Measurements from ENCODE around the gene CDK14.
"Not testable (repeated sequence)": the region's sequence is repeated elsewhere in the genome, so short reads cannot be mapped to it uniquely, and the experiment has no call there.

Gene CDK14

GRCh38 chr7:90629297-90629918 is 33.3 kb downstream of the CDK14 start:
- in situ Hi-C loops (cut with MboI; ENCODE audit: low sequenced_read_pairs) = no loop called here

- in situ Hi-C loops (cut with MboI; ENCODE audit: low sequenced_read_pairs) = no loop called here
Observed at GRCh38 chr7:90631502-90631901, 35.4 kb downstream of the CDK14 start.

GRCh38 chr7:90639683-90640082 is 43.6 kb downstream of the CDK14 start:
- in situ Hi-C loops (cut with MboI; ENCODE audit: low sequenced_read_pairs) = not testable (repeated sequence)

DNA sequence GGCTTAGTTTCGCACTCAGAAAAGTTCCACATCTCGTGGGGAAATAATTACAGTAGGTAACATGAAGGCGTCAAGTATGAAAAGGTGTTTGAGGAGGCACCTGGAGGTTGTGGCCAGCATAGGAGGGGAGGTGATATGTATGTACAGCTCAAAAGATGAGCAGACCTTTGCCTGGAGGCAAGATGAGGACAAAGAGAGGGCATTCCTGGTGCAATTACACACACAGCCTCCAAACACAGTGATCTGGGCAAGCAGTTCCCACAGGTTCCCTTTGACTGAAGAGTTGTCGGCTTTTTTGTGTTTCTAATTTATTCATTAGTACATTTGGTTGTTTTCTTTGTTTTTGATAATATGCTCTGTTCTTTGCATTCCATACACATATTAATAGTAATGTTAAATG is 46.9 kb downstream of the CDK14 start:
- in situ Hi-C loops (cut with MboI; ENCODE audit: low sequenced_read_pairs) = no loop called here

GRCh38 chr7:90645784-90646183 is 49.7 kb downstream of the CDK14 start:
- in situ Hi-C loops (cut with MboI; ENCODE audit: low sequenced_read_pairs) = no loop called here

DNA sequence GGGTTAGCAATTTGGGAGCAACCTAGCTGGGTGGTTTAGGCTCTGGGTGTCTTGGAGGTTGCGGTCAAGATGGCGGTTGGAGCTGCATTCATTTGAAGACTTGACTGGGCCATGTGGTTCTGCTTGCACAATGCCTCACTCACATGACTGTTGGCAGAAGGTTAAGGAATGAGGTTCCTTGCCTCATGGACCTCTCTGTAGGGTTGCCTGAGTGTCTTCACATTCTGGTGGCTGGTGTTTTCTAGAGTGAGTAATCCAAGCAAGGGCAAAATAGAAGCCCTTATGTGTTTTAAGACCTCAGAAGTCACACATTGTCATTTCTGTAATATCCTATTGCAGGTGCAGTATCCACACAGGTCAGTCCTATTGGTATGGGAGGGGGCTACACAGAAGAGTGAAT is 52.0 kb downstream of the CDK14 start:
- in situ Hi-C loops (cut with MboI; ENCODE audit: low sequenced_read_pairs) = no loop called here

DNA sequence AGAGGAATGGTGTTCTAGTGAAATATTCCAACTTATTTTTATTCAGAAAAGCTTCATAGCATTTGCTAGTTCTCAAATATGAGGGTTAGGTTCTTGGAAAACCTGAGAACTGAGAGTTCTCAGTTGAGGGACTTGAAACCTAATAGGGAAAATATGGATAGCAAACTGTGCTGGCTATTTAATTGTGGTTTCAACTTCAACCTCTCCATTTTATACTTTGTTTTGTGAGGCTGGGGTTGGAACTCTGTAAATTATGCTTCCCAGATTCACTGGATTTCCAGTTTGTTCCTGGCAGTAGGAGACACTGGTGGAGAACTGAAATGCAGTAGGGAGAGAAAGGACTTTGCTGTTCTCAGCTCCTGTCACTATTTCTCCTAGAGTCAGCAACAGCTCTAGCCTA is 52.7 kb downstream of the CDK14 start:
- in situ Hi-C loops (cut with MboI; ENCODE audit: low sequenced_read_pairs) = no loop called here

DNA sequence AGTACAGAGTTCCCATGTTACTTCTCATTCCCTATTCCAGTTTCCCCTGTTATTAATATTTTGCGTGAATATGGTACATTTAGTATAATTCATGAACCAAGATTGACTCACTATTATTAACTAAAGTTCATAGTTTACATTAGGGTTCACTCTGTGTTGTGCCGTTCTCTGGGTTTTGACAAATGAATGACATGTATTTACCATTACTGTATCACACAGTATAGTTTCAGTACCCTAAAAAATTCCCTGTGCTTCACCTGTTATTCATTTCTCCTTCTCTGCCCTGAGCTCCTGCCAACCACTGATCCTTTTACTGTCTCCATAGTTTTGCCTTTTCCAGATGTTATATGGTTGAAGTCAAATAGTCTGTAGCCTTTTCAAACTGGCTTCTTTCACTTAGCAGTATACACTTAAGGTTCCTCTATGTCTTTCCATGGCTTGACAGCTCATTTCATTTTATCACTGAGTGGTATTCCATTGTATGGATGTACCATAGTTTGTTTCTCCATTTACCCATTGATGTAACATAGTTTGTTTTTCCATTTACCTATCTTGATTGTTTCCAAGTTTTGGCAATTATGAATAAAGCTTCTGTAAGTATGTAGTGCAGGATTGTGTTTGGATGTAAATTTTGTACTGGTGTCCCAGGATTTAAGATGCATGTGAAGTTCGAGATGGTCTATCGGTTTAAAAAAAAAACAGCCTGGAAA is 58.8 kb downstream of the CDK14 start:
- in situ Hi-C loops (cut with MboI; ENCODE audit: low sequenced_read_pairs) = no loop called here

GRCh38 chr7:90655566-90655965 is 59.4 kb downstream of the CDK14 start:
- in situ Hi-C loops (cut with MboI; ENCODE audit: low sequenced_read_pairs) = no loop called here

GRCh38 chr7:90657481-90657880 is 61.4 kb downstream of the CDK14 start:
- in situ Hi-C loops (cut with MboI; ENCODE audit: low sequenced_read_pairs) = no loop called here

DNA sequence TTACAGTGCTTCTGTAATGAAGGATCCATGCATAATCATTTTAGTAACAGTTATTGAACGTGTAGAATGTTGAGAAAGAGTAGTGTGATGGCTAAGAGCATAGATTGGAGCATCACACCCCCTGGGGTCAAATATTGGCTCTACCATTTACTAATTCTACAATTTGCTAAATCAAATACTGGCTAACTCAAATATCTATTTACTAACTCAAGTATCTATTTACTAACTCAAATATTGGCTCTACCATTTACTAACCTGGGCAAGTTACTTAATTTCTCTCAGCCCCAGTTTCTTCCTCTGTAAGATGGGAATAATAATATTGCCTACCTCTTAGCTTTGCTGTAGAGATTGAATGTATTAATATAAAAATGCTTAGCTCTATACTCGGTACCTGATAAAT is 64.0 kb downstream of the CDK14 start:
- in situ Hi-C loops (cut with MboI; ENCODE audit: low sequenced_read_pairs) = no loop called here

DNA sequence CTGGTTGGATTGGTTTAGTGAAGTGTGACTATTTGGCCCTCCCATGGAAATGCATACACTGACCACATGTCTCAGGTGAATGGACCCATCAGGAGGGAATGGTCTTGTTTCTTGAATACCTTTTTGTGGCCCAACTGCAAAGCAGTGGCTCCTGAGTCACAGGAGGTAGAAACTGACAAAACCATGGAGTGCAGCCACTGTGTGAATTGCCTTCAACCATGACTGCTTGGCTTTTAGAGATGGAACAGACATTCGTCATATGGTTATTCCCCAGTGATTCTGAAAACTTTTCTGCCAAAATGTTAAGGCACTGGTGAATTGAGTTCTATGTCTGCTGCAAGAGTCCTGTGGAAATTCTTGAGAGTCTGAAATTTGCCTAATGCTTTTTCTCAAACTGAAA is 64.7 kb downstream of the CDK14 start:
- in situ Hi-C loops (cut with MboI; ENCODE audit: low sequenced_read_pairs) = no loop called here

DNA sequence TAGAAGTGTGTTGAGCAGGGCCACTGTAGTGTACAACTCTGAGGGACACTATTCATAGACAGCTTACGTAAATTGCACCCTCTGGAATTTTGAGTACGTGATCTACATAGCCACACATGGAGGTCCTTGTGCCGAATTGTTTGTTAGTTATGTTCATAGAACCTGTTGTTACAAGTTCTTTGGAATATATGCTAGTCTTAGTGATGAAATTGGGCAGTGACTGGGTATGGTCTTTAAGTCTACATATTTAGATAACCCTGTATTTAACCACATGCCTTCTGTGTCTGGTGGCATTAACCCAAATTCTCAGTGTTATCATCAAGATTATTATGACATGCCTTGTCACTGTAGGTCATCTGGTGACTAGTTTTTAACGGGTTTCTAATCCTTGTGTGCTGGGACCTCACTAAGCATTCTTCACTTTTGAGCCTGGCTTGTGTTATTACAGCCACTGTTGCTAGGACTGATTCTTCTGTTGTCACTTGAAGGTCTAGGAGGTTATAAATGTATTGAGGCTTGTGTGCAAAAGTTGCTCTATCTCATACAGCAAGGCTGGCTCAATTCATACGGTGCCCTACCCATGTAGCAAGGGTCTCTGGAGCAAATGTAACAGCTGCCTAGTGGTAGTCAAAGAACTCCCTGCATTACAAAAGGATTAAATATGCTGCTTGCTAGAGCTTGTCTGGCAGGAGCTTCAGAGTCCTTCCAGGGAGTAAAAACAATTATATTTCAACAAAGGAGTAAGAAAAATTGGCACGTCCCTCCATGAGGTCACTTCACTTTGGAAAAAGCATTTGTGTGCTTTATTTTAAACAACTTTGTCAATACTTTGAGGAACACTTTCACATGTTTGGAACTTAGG is 65.4 kb downstream of the CDK14 start:
- in situ Hi-C loops (cut with MboI; ENCODE audit: low sequenced_read_pairs) = no loop called here

DNA sequence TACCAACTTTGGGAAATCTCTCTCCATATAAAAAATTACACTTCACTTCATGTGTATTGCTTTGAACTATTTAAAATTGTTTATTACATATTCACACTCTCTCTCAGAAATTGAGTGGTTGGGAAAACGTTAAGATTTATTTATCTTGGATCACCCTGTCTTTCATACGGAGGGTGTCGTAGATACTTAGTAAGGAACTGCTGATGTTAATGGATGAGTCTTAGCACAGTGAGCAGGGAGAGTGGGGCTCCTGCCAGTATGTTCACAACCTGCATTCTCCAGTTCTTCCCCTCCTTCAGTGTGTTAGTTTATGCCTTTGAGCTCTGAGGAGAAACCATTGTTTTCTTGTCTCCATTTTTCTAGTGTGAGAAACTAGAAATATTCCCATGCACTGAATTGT is 67.1 kb downstream of the CDK14 start:
- in situ Hi-C loops (cut with MboI; ENCODE audit: low sequenced_read_pairs) = no loop called here

DNA sequence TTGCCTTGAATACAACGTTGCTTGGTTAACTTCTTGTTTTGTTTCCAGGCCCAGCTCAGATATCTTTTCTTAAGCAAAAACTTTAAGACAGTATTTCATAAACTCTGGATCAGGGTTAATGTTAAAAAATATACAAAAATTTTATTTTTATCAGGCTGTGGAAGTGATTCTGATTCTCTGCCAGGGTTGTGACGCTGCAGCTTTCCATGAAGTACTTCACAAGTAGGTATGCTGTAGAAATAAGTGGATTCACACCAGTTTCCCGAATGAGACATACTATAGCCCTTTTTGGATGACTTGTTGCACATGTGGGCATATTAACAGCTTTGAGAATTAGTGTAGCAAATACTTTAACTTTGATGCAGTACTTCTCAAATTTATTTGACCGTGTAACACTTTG is 70.1 kb downstream of the CDK14 start:
- in situ Hi-C loops (cut with MboI; ENCODE audit: low sequenced_read_pairs) = no loop called here

- in situ Hi-C loops (cut with MboI; ENCODE audit: low sequenced_read_pairs) = no loop called here
Observed at GRCh38 chr7:90668992-90669391, 72.9 kb downstream of the CDK14 start.

GRCh38 chr7:90669492-90669891 is 73.4 kb downstream of the CDK14 start:
- in situ Hi-C loops (cut with MboI; ENCODE audit: low sequenced_read_pairs) = no loop called here

DNA sequence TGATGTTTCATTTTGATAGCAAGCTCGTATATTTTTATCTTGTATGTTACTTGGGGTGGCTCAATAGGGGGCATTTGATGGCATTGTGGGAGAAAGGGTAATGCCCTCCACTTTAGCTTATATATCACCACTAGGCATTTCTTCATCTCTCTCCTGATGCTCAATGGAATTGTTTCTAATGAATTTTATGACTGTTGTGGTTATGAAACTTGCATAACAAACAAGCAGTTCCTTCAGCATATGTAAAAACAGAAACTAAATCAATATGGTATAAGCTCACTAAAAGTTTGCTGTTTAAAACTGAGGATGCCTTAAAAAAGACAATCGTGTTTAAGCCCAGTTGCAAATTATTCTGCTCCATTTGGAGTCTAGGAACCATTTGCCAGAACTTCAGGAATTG is 75.5 kb downstream of the CDK14 start:
- in situ Hi-C loops (cut with MboI; ENCODE audit: low sequenced_read_pairs) = no loop called here

DNA sequence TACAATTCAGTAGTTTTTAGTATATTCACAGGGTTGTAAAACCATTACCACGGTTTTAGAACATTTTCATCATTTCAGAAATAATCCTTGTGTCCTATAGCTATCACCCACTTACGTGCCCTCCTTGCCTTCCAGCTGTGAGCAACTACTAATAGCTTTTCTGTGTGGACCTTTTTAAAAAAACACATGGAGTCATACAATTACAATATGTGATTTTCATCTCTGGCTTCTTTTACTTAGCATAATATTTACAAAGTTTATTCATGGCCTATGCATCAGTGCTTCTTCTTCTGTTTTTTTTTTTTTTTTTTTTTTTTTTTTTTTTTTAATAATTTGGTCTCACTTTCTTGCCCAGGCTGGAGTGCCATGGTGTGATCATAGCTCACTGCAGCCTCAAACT is 76.1 kb downstream of the CDK14 start:
- in situ Hi-C loops (cut with MboI; ENCODE audit: low sequenced_read_pairs) = no loop called here

- in situ Hi-C loops (cut with MboI; ENCODE audit: low sequenced_read_pairs) = no loop called here
Observed at GRCh38 chr7:90674625-90675024, 78.5 kb downstream of the CDK14 start.

- in situ Hi-C loops (cut with MboI; ENCODE audit: low sequenced_read_pairs) = no loop called here
Observed at GRCh38 chr7:90675982-90676381, 79.9 kb downstream of the CDK14 start.

Data from hTERT RPE-1 (cell line).